GM23248 (cell line): ENCODE measurements around the gene ABCG5. TPM values are rescaled to one million over a fixed set of nuclear protein-coding genes. Genes with fewer than 3 reads are reported as not detected.

ENCODE experiments used
- DNase-seq: peaks from one replicate; pipeline ENCODE4 v3.0.0-alpha.2; 2015
- H2AFZ ChIP-seq: fragments of 200-600 bp; sonication (generic); 2 replicates; pipeline ENCODE4 v1.6.1; 2016; ENCODE audit warnings: antibody characterized with exemption
- H3F3A ChIP-seq: fragments of 200-600 bp; sonication (generic); 2 replicates; pipeline ENCODE4 v1.6.1; 2016; ENCODE audit warnings: mild to moderate bottlenecking, antibody characterized with exemption, mixed run types; ENCODE audit not compliant: insufficient read depth
- H3K27ac ChIP-seq: fragments of 200-600 bp; sonication (generic); 2 replicates; pipeline ENCODE4 v1.5.1; 2016; ENCODE audit warnings: mild to moderate bottlenecking
- H3K27me3 ChIP-seq: fragments of 200-600 bp; sonication (generic); replicated peaks from 2 replicates; pipeline ENCODE4 v1.6.1; 2016; ENCODE audit warnings: mild to moderate bottlenecking; ENCODE audit not compliant: insufficient read depth
- H3K36me3 ChIP-seq: fragments of 200-600 bp; sonication (generic); 2 replicates; pipeline ENCODE4 v1.6.1; 2016; ENCODE audit warnings: low read depth, mild to moderate bottlenecking
- H3K4me1 ChIP-seq: fragments of 200-600 bp; sonication (generic); 2 replicates; pipeline ENCODE4 v1.6.1; 2016; ENCODE audit warnings: mild to moderate bottlenecking; ENCODE audit not compliant: insufficient read depth
- H3K4me2 ChIP-seq: fragments of 200-600 bp; sonication (generic); one replicate; pipeline ENCODE4 v1.6.1; 2016; ENCODE audit warnings: mild to moderate bottlenecking; ENCODE audit not compliant: unreplicated experiment
- H3K4me3 ChIP-seq: fragments of 200-600 bp; sonication (generic); 2 replicates; pipeline ENCODE4 v1.5.1; 2016; ENCODE audit warnings: mild to moderate bottlenecking
- H3K79me2 ChIP-seq: fragments of 200-600 bp; sonication (generic); 2 replicates; pipeline ENCODE4 v1.6.1; 2016; ENCODE audit warnings: mild to moderate bottlenecking; ENCODE audit not compliant: insufficient read depth
- H3K9ac ChIP-seq: fragments of 200-600 bp; sonication (generic); 2 replicates; pipeline ENCODE4 v1.6.1; 2016; ENCODE audit warnings: mild to moderate bottlenecking
- H3K9me2 ChIP-seq: fragments of 200-600 bp; sonication (generic); 2 replicates; pipeline ENCODE4 v1.6.1; 2016; ENCODE audit warnings: mixed run types, mild to moderate bottlenecking, moderate library complexity; ENCODE audit not compliant: insufficient read depth
- H3K9me3 ChIP-seq: fragments of 200-600 bp; sonication (generic); one replicate; pipeline ENCODE4 v1.6.1; 2017; ENCODE audit warnings: low read depth
- H4K20me1 ChIP-seq: fragments of 200-600 bp; sonication (generic); 2 replicates; pipeline ENCODE4 v1.6.0; 2016; ENCODE audit not compliant: insufficient read depth
- EZH2 ChIP-seq: fragments of 200-600 bp; sonication (generic); IDR thresholded peaks from 2 replicates; pipeline ENCODE4 v1.6.1; 2018; ENCODE audit warnings: antibody characterized with exemption, mild to moderate bottlenecking; ENCODE audit not compliant: insufficient read depth, poor library complexity, severe bottlenecking
- EZH2phosphoT487 ChIP-seq: fragments of 200-600 bp; sonication (generic); IDR thresholded peaks from 2 replicates; pipeline ENCODE4 v1.6.1; 2018; ENCODE audit warnings: antibody characterized with exemption, moderate library complexity, mild to moderate bottlenecking, low read depth; ENCODE audit not compliant: insufficient read depth
- WGBS, 2 experiments: methylation state at CpG; one replicate each; pipeline ENCODE4 v1.1.6; 2015 to 2017; ENCODE audit warnings: low lambda C conversion rate in 2 of 2, low coverage in 1 of 2; ENCODE audit errors: missing lambda C conversion rate in 2 of 2; 5-methylcytosine and 5-hydroxymethylcytosine counted together
- in situ Hi-C: fragments of 300-500 bp; cut with MboI; formaldehyde crosslinking; loops from 2 replicates; pipeline ENCODE4 v1.15.0; 2020
- polyA plus RNA-seq: library from polyadenylated mRNA; unstranded; fragments of >200 nt; fragmentation: Nextera tagmentation; extraction: Ambion mirVana; gene quantifications from 2 replicates; pipeline ENCODE4 v1.2.1, GENCODE V29; 2016
- total RNA-seq: library from RNA; depleted of rRNA; stranded (reverse); fragments of >200 nt; shearing (Covaris generic); gene quantifications from 2 replicates; pipeline ENCODE4 v1.2.3, GENCODE V29; 2014

The ABCG5 gene
- total and polyA plus RNA-seq, 2 experiments from 2014 or later, result not detected

DNA sequence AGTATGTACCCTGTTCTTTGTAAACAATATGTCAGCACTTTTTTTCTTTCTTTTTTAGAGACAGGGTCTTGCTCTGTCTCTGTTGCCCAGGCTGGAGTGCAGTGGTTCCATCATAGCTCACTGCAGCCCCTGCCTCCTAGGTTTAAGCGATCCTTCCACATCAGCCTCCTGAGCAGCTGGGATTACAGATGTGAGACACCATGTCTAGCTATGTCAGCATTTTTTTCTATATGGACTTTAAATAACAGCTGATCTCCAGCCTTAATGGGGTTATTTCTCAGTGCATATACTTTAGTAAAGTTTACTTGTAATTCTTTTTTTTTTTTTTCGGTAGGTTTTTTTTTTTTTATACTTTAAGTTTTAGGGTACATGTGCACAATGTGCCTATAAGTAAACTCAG lies 26.6 kb downstream of the ABCG5 start:
- WGBS, 2 experiments, result 72 to 74% methylated on average over 2 of the region's 2 CpGs
- in situ Hi-C loops, result no loop called here
- H3K4me1 ChIP-seq, result no peaks in the 10 kb centered on the region
- H3F3A ChIP-seq, result no peaks in the 10 kb centered on the region
- no peaks in the 10 kb centered on the region for H3K9me2 ChIP-seq
- no peak for DNase-seq
- no peaks in the 10 kb centered on the region for H3K9me3 ChIP-seq
- H3K4me2 ChIP-seq, result no peak overlapping the region
- H3K27ac ChIP-seq, result no peak overlapping the region
- H3K36me3 ChIP-seq, result no peaks in the 10 kb centered on the region
- TF ChIP-seq EZH2phosphoT487 (no peak), EZH2 (no peak)
- no peak overlapping the region for H2AFZ ChIP-seq
- no peak overlapping the region for H3K4me3 ChIP-seq
- no peaks in the 10 kb centered on the region for H4K20me1 ChIP-seq
- no peak overlapping the region for H3K9ac ChIP-seq
- H3K27me3 ChIP-seq, result no peaks in the 10 kb centered on the region
- no peaks in the 10 kb centered on the region for H3K79me2 ChIP-seq

DNA sequence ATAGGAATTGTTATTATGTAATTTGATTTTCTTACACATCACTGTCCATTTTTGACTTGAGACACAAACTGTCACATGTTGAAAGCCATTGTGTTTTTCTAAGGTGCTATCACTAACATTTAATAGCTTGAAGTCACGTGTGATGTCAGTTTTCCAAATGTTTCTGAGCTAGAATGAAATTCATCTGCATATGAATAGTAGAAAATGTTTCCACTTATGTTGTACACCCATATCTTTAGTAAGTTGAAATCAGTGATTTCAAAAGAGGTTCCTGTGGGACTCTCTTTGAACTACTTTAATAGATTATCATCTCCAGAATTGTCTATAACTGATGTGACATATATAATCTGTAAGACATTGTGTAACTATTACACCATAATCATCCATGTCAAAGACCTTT lies 27.8 kb downstream of the ABCG5 start:
- WGBS, 2 experiments, result 58 to 71% methylated on average over 1 of the region's 1 CpG
- H3K27ac ChIP-seq, result no peak overlapping the region
- no peak overlapping the region for H3K9ac ChIP-seq
- H3K27me3 ChIP-seq, result no peaks in the 10 kb centered on the region
- H3K4me3 ChIP-seq, result no peak overlapping the region
- no peak for DNase-seq
- no peaks in the 10 kb centered on the region for H3K4me1 ChIP-seq
- TF ChIP-seq EZH2, result no peak
- TF ChIP-seq EZH2phosphoT487, result no peak
- no peaks in the 10 kb centered on the region for H3F3A ChIP-seq
- no peaks in the 10 kb centered on the region for H3K9me2 ChIP-seq
- H3K4me2 ChIP-seq, result no peak overlapping the region
- no peaks in the 10 kb centered on the region for H3K9me3 ChIP-seq
- H2AFZ ChIP-seq, result no peak overlapping the region
- H3K79me2 ChIP-seq, result no peaks in the 10 kb centered on the region
- in situ Hi-C loops, result no loop called here
- H3K36me3 ChIP-seq, result no peaks in the 10 kb centered on the region
- no peaks in the 10 kb centered on the region for H4K20me1 ChIP-seq

DNA sequence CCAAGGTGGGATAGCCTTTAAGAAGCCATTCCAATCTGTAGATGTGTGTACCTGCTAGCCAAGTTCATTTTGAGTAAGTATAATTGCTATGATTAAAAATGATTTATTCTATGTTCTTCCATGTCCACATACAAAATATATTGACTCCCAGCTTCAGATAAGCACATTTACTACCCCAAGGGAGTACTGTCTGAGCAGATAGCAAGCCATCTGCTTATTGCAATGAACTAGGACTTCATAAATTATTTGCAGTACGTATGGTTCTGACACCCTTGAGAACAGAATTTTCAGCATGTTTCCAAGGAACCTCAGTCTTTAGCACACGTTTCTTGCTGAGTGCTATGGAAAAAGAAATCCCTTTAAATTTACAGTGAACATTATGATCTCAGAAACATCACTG lies 28.2 kb downstream of the ABCG5 start:
- Histone ChIP-seq H3K9ac (no peak overlapping the region), H4K20me1 (no peaks in the 10 kb centered on the region), H3K9me3 (no peaks in the 10 kb centered on the region), H3F3A (no peaks in the 10 kb centered on the region), H3K9me2 (no peaks in the 10 kb centered on the region), H3K4me2 (no peak overlapping the region), H3K79me2 (no peaks in the 10 kb centered on the region), H3K4me1 (no peaks in the 10 kb centered on the region), H3K27ac (no peak overlapping the region), H3K36me3 (no peaks in the 10 kb centered on the region), H3K4me3 (no peak overlapping the region), H2AFZ (no peak overlapping the region), H3K27me3 (no peaks in the 10 kb centered on the region)
- DNase-seq, result no peak
- WGBS, 2 experiments, result 49 to 52% methylated on average over 2 of the region's 2 CpGs
- TF ChIP-seq EZH2phosphoT487 (no peak), EZH2 (no peak)
- in situ Hi-C loops, result no loop called here

DNA sequence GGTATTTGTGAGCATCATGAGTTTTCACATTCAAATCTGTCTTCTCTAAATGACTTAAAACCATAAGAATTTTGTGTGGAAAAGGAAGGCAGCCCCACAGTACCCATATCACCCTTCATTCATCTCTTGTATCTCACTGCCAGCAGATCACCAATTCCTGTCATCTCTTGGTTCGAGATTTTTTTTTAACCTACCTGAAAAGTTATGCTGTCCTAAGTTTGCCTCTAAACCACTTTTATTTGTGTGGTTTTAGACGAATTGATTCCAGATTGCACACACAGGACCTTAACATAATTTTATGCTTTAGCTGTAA lies 32.0 kb downstream of the ABCG5 start:
- no peak overlapping the region for H3K4me2 ChIP-seq
- H3K36me3 ChIP-seq, result no peaks in the 10 kb centered on the region
- no peaks in the 10 kb centered on the region for H3K79me2 ChIP-seq
- no peak for DNase-seq
- WGBS, 2 experiments, result 88 to 89% methylated on average over 2 of the region's 2 CpGs
- TF ChIP-seq EZH2 (no peak), EZH2phosphoT487 (no peak)
- H4K20me1 ChIP-seq, result no peaks in the 10 kb centered on the region
- no peaks in the 10 kb centered on the region for H3K27me3 ChIP-seq
- in situ Hi-C loops, result no loop called here
- H2AFZ ChIP-seq, result no peak overlapping the region
- H3K4me3 ChIP-seq, result no peak overlapping the region
- no peaks in the 10 kb centered on the region for H3K4me1 ChIP-seq
- H3K9me2 ChIP-seq, result no peaks in the 10 kb centered on the region
- H3K9ac ChIP-seq, result no peak overlapping the region
- H3K9me3 ChIP-seq, result no peaks in the 10 kb centered on the region
- no peak overlapping the region for H3K27ac ChIP-seq
- no peaks in the 10 kb centered on the region for H3F3A ChIP-seq

DNA sequence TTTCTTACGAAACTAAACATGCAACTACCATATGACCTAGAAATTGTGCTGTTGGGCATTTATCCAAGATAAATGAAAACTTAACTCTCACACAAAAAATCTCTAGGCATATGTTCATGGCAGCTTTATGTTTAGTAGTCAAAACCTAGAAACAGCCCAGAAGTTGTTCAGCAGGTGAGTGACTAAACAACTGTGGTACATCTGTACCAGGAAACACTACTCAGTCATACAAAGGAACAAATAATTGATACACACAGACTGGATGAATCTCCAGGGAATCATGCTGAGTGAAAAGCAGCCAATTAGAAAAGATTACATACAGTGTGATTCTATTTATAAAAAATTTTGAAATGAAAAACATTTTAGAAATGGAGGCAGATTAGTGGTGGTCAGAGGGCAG lies 35.5 kb downstream of the ABCG5 start:
- DNase-seq, result no peak
- Histone ChIP-seq H3K27me3 (no peaks in the 10 kb centered on the region), H3K36me3 (no peaks in the 10 kb centered on the region), H3K9me3 (no peaks in the 10 kb centered on the region), H3K79me2 (no peaks in the 10 kb centered on the region), H3K9ac (no peak overlapping the region), H3K27ac (no peak overlapping the region), H3K4me2 (no peak overlapping the region), H3K4me3 (no peak overlapping the region), H4K20me1 (no peaks in the 10 kb centered on the region), H2AFZ (no peak overlapping the region), H3F3A (no peaks in the 10 kb centered on the region), H3K4me1 (no peaks in the 10 kb centered on the region), H3K9me2 (no peaks in the 10 kb centered on the region)
- in situ Hi-C loops, result no loop called here
- TF ChIP-seq EZH2, result no peak
- no peak for TF ChIP-seq EZH2phosphoT487
- 90 to 96% methylated on average over 1 of the region's 1 CpG for WGBS, 2 experiments
